Hepatocyte (in vitro differentiated cells): ENCODE measurements around the gene PSMB8. TPM values are rescaled to one million over a fixed set of nuclear protein-coding genes. Genes with fewer than 3 reads are reported as not detected.

Source experiments
- DNase-seq: peaks from one replicate; pipeline ENCODE4 v3.0.0-alpha.2; 2016; ENCODE audit warnings: low spot score
- H2AFZ ChIP-seq: fragments of 200-600 bp; sonication (generic); 2 replicates; pipeline ENCODE4 v1.6.0; 2016; ENCODE audit warnings: antibody characterized with exemption, mild to moderate bottlenecking
- H3K27ac ChIP-seq: fragments of 200-600 bp; sonication (generic); 2 replicates; pipeline ENCODE4 v1.5.1; 2016; ENCODE audit warnings: mild to moderate bottlenecking
- H3K27me3 ChIP-seq: fragments of 200-600 bp; sonication (generic); 2 replicates; pipeline ENCODE4 v1.6.1; 2016
- H3K36me3 ChIP-seq: fragments of 200-600 bp; sonication (generic); replicated peaks from 2 replicates; pipeline ENCODE4 v1.5.1; 2016; ENCODE audit warnings: low read depth; ENCODE audit not compliant: insufficient read depth
- H3K4me1 ChIP-seq: fragments of 200-600 bp; sonication (generic); 2 replicates; pipeline ENCODE4 v1.5.1; 2016; ENCODE audit warnings: mild to moderate bottlenecking, moderate library complexity; ENCODE audit not compliant: insufficient read depth
- H3K4me2 ChIP-seq: fragments of 200-600 bp; sonication (generic); 2 replicates; pipeline ENCODE4 v1.6.0; 2016
- H3K4me3 ChIP-seq: fragments of 200-600 bp; sonication (generic); 2 replicates; pipeline ENCODE4 v1.5.1; 2016; ENCODE audit warnings: mild to moderate bottlenecking
- H3K79me2 ChIP-seq: fragments of 200-600 bp; sonication (generic); 2 replicates; pipeline ENCODE4 v1.6.0; 2017; ENCODE audit warnings: mild to moderate bottlenecking
- H3K9me2 ChIP-seq: fragments of 200-600 bp; sonication (generic); replicated peaks from 2 replicates; pipeline ENCODE4 v1.6.0; 2017; ENCODE audit warnings: mild to moderate bottlenecking; ENCODE audit not compliant: insufficient read depth
- H3K9me3 ChIP-seq: fragments of 200-600 bp; sonication (generic); 2 replicates; pipeline ENCODE4 v1.5.1; 2016; ENCODE audit warnings: low read depth, mild to moderate bottlenecking
- H4K20me1 ChIP-seq: fragments of 200-600 bp; sonication (generic); 2 replicates; pipeline ENCODE4 v1.6.0; 2016; ENCODE audit warnings: mild to moderate bottlenecking; ENCODE audit not compliant: insufficient read depth, poor library complexity, severe bottlenecking
- CTCF ChIP-seq: fragments of 200-600 bp; sonication (generic); IDR thresholded peaks from 2 replicates; pipeline ENCODE4 v1.5.1; 2016; ENCODE audit warnings: antibody characterized with exemption, mild to moderate bottlenecking; ENCODE audit not compliant: poor library complexity
- EZH2 ChIP-seq: fragments of 200-600 bp; sonication (generic); IDR thresholded peaks from 2 replicates; pipeline ENCODE4 v1.6.1; 2016; ENCODE audit warnings: antibody characterized with exemption, mild to moderate bottlenecking, borderline replicate concordance
- EZH2phosphoT487 ChIP-seq: fragments of 200-600 bp; sonication (generic); IDR thresholded peaks from one replicate; pipeline ENCODE4 v1.6.1; 2018; ENCODE audit warnings: antibody characterized with exemption, mild to moderate bottlenecking, low read depth, moderate library complexity; ENCODE audit not compliant: unreplicated experiment, severe bottlenecking
- WGBS: methylation state at CpG from one replicate; pipeline ENCODE4 v1.1.6; 2016; ENCODE audit warnings: low lambda C conversion rate; ENCODE audit errors: missing lambda C conversion rate; 5-methylcytosine and 5-hydroxymethylcytosine counted together
- polyA plus RNA-seq: library from polyadenylated mRNA; unstranded; fragments of >200 nt; fragmentation: Nextera tagmentation; extraction: Ambion mirVana; gene quantifications from 2 replicates; pipeline ENCODE4 v1.2.1, GENCODE V29; 2016
- total RNA-seq: library from RNA; depleted of rRNA; stranded (reverse); fragments of >200 nt; gene quantifications from 2 replicates; pipeline ENCODE4 v1.2.3, GENCODE V29; 2014

The PSMB8 gene
- total and polyA plus RNA-seq, 2 experiments from 2014 or later: 18.6 to 19.1 TPM

- Histone ChIP-seq H3K9me3 (no peaks in the 10 kb centered on the region), H3K27me3 (peaks cover 30% of the 10 kb centered on the region), H3K9me2 (no peaks in the 10 kb centered on the region), H3K27ac (no peak overlapping the region), H3K4me3 (no peak overlapping the region), H3K36me3 (no peaks in the 10 kb centered on the region), H2AFZ (no peak overlapping the region), H3K4me2 (no peak overlapping the region), H4K20me1 (no peaks in the 10 kb centered on the region), H3K79me2 (no peaks in the 10 kb centered on the region), H3K4me1 (peaks cover 5% of the 10 kb centered on the region)
- no peak for TF ChIP-seq EZH2
- TF ChIP-seq CTCF: no peak
- no peak for TF ChIP-seq EZH2phosphoT487
- 76% methylated on average over 14 of the region's 14 CpGs for WGBS
- no peak for DNase-seq
Observed at GRCh38 chr6:32857156-32857891, 13.5 kb upstream of the PSMB8 start.

- Histone ChIP-seq H3K9me2 (no peaks in the 10 kb centered on the region), H3K9me3 (no peaks in the 10 kb centered on the region), H3K79me2 (no peaks in the 10 kb centered on the region), H3K4me2 (no peak overlapping the region), H4K20me1 (no peaks in the 10 kb centered on the region), H3K27me3 (peaks cover 35% of the 10 kb centered on the region), H3K27ac (no peak overlapping the region), H3K36me3 (no peaks in the 10 kb centered on the region), H2AFZ (no peak overlapping the region), H3K4me3 (no peak overlapping the region), H3K4me1 (peaks cover 9% of the 10 kb centered on the region)
- TF ChIP-seq EZH2 (no peak), CTCF (no peak), EZH2phosphoT487 (no peak)
- 88% methylated on average over 8 of the region's 8 CpGs for WGBS
- DNase-seq: no peak
Observed at GRCh38 chr6:32855467-32856174, 11.8 kb upstream of the PSMB8 start.

- Histone ChIP-seq H4K20me1 (no peaks in the 10 kb centered on the region), H3K4me1 (peaks cover 9% of the 10 kb centered on the region), H3K4me2 (peak overlapping the region; percentile 100), H3K9me3 (no peaks in the 10 kb centered on the region), H3K79me2 (no peaks in the 10 kb centered on the region), H3K27me3 (peaks cover 35% of the 10 kb centered on the region), H3K36me3 (no peaks in the 10 kb centered on the region), H3K4me3 (peak overlapping the region; percentile 68), H3K9me2 (no peaks in the 10 kb centered on the region), H2AFZ (peak overlapping the region; percentile 79), H3K27ac (peak overlapping the region; percentile 91)
- 39% methylated on average over 21 of the region's 24 CpGs for WGBS
- TF ChIP-seq CTCF (no peak), EZH2phosphoT487 (no peak), EZH2 (no peak)
- DNase-seq: peak; percentile 30
Observed at GRCh38 chr6:32854376-32855178, 10.7 kb upstream of the PSMB8 start.
